ENCODE results near the gene PPP2R1B.

GRCh38 chr11:111766834-111767142 is 599 bp upstream of the PPP2R1B start:
- no peak for TF ChIP-seq CTCF (IDR thresholded peaks at IDR 0.05)
- TF ChIP-seq POLR2A (IDR thresholded peaks at IDR 0.05): no peak
